C1 segment of cervical spinal cord (tissue), 14 donors: Measurements from ENCODE around the gene AGBL4.
"Not testable (repeated sequence)": the region's sequence is repeated elsewhere in the genome, so short reads cannot be mapped to it uniquely, and the experiment has no call there.

Source experiments
- DNase-seq, 14 donors: peaks; one replicate each; lab custom pipeline; 2025; lab: John Stamatoyannopoulos, UW

The AGBL4 gene

GRCh38 chr1:48547561-48548220 lies 1476.1 kb downstream of the AGBL4 start:
- no peak for DNase-seq

DNA sequence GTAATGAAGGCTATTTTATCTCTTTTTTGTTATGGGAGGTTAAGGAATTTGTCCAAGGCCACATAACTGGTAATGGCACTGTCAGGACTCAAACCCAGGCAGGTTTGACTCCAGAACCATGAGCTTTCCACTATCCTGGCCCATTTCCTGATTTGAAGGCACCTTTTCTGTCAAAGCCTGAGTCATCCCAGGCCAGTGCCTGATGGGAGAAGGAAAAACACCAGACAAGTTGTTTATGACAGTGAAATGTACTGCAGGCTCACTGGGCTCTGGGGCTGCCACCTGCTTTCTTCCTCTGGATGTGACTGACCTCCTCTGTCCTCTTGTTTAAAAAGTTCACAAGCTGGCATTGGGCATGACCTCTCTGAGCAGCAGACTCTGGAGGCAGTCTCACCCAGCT lies 1479.9 kb downstream of the AGBL4 start:
- no peak for DNase-seq

- DNase-seq = no peak
Observed at GRCh38 chr1:48540587-48540986, 1483.2 kb downstream of the AGBL4 start.

DNA sequence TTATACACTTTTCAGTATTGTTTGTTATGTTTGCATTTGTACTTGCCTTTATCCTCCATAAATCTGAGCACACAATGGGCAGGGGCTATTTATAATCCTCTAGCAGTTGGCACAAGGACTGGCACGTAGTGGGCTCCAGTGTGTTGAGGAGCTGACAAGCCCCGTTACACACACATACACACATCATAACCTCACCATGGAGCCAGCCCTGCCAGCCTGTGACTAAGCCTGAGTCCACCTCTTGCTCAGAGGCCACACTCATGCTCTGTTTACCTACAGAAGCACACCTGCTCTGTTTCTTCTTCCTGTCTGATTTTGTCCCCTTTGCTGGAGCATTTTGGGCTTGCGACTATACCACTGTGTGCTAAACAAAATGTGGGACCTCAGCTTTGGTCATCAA lies 1487.3 kb downstream of the AGBL4 start:
- DNase-seq = no peak

- no peak for DNase-seq
Observed at GRCh38 chr1:48532976-48533375, 1490.8 kb downstream of the AGBL4 start.

DNA sequence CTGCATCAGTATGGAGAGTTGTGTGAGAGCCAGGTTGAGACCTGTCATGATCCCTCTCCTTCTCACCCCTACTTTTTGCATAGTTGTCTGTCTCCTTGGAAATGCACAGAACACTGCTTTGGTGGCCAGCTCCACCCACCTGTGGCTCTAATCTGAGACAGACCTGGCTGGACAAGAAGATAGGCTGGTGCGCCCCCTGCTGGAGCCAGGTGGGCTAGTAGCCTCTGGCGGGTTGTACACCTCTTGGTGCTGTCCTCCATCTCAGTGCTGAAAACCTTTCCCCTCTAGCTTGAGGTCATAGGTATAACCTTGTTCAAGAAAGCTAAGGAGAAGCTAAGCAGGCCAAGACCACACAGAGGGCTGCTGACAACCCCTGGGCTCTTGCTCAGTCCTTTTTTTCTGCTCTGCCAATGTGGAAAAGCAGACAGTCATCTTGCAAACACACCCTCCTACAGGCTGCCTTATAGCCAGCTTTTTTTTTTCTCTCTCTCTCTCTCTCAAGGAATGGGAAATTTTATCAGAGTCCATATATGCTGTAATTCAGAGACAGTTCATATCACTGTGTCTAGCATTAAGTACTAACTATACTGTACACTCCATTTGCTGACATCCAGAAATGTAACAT lies 1492.9 kb downstream of the AGBL4 start:
- peak in 10 of 14 donors; percentile 0 to 66 (median 24) for DNase-seq

- no peak for DNase-seq
Observed at GRCh38 chr1:48527051-48527450, 1496.7 kb downstream of the AGBL4 start.

GRCh38 chr1:48526008-48526710 lies 1497.6 kb downstream of the AGBL4 start:
- DNase-seq = peak in 12 of 14 donors; percentile 1 to 66 (median 30)

DNA sequence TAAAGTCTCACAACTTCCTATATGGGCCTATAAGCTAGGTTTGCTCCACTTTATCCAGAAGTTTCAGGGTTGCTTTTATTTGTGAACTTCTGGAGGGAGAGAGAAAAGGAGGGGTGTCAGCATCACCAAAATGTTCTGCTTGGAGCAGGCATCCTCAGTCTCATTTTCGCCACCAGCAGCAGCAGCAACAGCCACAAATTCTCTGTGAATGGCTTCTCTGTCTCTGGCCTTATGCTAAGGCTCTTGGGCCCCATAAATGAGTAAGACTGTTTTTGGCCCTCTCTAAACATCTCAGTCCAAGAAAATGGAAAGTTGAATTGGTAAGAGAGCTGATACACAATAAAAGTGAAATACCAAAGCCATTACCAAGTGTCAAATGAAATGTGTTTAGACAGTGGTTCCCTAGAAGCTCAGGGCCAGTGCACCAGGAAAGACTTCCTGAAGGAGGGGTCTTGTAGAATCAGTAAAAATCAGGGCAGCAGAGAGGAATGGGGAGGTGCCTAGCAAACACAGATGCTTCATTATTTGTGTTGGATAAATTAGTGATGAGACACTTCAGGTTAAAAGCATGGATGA lies 1498.8 kb downstream of the AGBL4 start:
- peak in 5 of 14 donors; percentile 2 to 48 (median 6) for DNase-seq

DNA sequence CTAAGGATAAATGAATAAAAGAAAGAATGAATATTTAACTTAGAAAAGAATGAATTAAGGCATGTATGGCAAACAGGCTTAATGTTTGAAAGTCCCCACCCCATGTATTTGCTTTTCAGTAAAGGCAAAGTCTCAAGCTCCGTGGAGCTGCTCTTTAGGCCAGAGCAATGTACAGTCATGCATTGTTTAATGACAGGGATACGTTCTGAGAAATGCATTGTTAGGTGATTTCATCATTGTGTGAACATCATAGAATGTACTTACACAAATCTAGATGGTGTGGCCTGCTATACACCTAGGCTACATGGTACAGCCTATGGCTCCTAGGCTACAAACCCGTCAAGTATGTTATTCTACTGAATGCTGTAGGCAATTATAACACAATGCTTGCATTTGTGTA lies 1500.2 kb downstream of the AGBL4 start:
- DNase-seq = no peak

DNA sequence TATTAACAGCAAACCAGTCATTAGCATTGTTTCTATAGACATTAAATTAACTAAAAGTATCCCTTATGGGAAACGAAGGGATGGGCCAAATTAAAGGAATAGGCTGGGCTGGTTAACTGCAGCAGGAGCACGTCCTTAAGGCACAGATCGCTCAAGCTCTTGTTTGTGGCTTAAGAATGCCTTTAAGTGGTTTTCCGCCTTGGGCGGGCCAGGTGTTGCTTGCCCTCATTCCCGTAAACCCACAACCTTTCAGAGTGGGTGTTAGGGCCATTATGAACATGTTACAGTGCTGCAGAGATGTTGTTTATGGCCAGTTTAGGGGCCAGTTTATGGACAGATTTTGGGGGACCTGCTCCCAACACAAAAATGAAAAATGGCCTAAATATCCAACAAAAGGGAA lies 1503.9 kb downstream of the AGBL4 start:
- not testable (repeated sequence) for DNase-seq

DNA sequence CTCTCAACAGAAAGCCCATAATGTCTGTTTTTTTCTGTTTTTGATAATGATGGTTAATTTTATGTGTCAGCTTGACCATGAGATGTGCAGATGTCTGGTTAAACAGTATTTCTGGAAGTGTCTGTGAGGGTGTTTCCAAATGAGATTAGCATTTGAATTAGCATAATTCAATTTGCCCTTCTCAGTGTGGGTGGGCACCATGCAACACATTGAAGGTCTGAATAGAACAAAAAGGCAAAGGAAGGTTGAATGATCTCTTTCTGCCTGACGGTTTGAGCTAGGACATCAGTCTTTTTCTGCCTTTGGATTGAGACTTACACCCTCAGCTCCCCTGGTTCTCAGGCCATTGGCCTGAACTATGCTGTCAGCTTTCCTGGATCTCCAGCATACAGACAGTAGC lies 1516.9 kb downstream of the AGBL4 start:
- no peak for DNase-seq

GRCh38 chr1:48500541-48501450 lies 1523.0 kb downstream of the AGBL4 start:
- no peak for DNase-seq

GRCh38 chr1:48499211-48499735 lies 1524.5 kb downstream of the AGBL4 start:
- DNase-seq = no peak

- peak in 12 of 14 donors; percentile 5 to 81 (median 62) for DNase-seq
Observed at GRCh38 chr1:48498096-48498791, 1525.5 kb downstream of the AGBL4 start.

DNA sequence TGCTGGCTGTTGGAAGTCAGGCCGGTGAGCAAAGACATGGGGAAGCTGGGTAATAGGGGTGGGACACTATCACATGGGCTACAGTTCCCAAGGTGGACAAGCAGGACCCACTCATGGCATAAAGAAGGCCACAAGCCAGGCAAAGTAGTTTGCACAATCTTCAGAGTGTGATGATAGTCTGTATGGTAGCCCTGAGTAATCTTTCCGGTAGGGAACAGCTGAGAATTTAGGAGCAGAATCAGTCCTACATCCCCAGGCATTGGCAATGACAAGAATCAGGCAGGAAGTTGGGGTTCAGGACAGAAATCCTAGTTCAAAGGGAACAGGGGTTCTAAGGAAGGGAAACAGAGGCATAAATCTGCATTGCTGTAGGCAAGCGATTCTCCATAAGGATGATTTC lies 1527.8 kb downstream of the AGBL4 start:
- no peak for DNase-seq

GRCh38 chr1:48495166-48495565 lies 1528.6 kb downstream of the AGBL4 start:
- no peak for DNase-seq

- DNase-seq = peak in 13 of 14 donors; percentile 4 to 77 (median 58)
Observed at GRCh38 chr1:48493970-48494769, 1529.6 kb downstream of the AGBL4 start.

DNA sequence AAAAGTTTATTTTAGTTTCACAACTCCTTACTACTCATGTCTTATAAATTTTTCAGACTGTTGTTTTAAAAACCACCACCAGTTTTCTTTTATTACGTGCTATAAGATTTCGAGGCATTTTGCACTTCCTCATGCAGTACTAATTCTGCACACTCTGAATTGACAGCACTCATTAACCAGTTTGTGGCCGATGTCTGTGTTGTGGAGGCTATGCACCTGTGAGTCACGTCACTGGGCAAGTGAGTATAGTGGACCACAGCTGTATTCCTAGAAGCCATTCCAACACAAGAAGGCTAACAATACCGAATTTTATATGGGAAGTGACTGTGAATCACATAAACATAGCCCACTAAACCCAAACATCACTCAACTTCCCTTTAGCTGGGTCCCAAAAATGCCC lies 1530.7 kb downstream of the AGBL4 start:
- no peak for DNase-seq

DNA sequence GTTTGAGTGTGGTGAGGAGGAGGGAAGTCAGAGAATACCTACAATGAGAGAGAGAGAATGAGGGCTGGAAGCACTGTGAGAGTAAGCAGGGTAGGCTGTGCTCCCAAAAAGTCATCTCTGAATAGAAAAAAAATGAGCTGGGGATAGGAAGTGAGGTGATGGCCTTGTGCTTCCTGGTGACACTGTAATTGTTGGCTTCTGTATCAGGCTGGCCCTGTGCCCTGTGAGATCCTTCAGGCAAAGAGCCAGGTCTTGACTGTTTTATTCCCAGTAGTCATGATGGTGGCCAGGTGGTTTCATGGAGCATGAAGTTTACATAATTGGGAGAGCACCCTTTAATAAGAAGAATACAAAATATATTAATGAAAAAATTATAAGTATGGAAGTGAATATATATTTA lies 1531.4 kb downstream of the AGBL4 start:
- peak in 1 of 14 donors; percentile 30 for DNase-seq
